SK-N-SH (cell line): Measurements from ENCODE around the gene SMARCA2. TPM values are rescaled to one million over a fixed set of nuclear protein-coding genes. Genes with fewer than 3 reads are reported as not detected.

Experiments
- CTCF ChIA-PET: fragments of 300-600, 350-600 bp; formaldehyde crosslinking; extraction: SDS; loops from one replicate; lab custom pipeline; 2021; lab: Yijun Ruan, JAX
- POLR2A ChIA-PET: fragments of 350-600 bp; sonication (Branson Sonifier 250); formaldehyde crosslinking; extraction: SDS; loops from one replicate; lab custom pipeline; 2020; ENCODE audit warnings: antibody characterized with exemption, inconsistent platforms; lab: Yijun Ruan, JAX
- DNase-seq: peaks from one replicate; pipeline ENCODE4 v3.0.0; 2012
- H2AFZ ChIP-seq: fragments of 200-600 bp; sonication (generic); 2 replicates; pipeline ENCODE4 v1.8.1; 2016; ENCODE audit warnings: antibody characterized with exemption, mild to moderate bottlenecking, low read depth
- H3F3A ChIP-seq: fragments of 200-600 bp; sonication (generic); replicated peaks from 2 replicates; pipeline ENCODE3; 2016; ENCODE audit warnings: antibody characterized with exemption, mild to moderate bottlenecking; ENCODE audit not compliant: insufficient read depth
- H3K27ac ChIP-seq, 2 experiments: fragments of 200-500 bp in 1 of 2; fragments of 200-600 bp in 1 of 2; sonication (Bioruptor generic) in 1 of 2; sonication (generic), shearing (Covaris generic) in 1 of 2; 2 replicates each; pipeline versions ENCODE4 v1.5.1 to v1.6.1; 2014 to 2016; ENCODE audit warnings: low read depth in 2 of 2, inconsistent platforms in 1 of 2, low read length in 1 of 2, mild to moderate bottlenecking in 1 of 2, mixed read lengths in 1 of 2
- H3K27me3 ChIP-seq: fragments of 200-600 bp; sonication (generic), shearing (Covaris generic); 2 replicates; pipeline ENCODE4 v1.6.1; 2016; ENCODE audit warnings: mixed run types; ENCODE audit not compliant: insufficient read depth
- H3K36me3 ChIP-seq, 2 experiments: fragments of 200-500 bp in 1 of 2; fragments of 200-600 bp in 1 of 2; sonication (Bioruptor generic) in 1 of 2; sonication (generic) in 1 of 2; replicated peaks in 1 of 2; 2 replicates each; pipeline versions ENCODE3 to v1.5.1; 2014 to 2016; ENCODE audit warnings: low read length in 1 of 2, mild to moderate bottlenecking in 1 of 2; ENCODE audit not compliant: insufficient read depth in 2 of 2, control insufficient read depth in 1 of 2
- H3K4me1 ChIP-seq, 2 experiments: fragments of 200-500 bp in 1 of 2; fragments of 200-600 bp in 1 of 2; sonication (Bioruptor generic) in 1 of 2; sonication (generic), shearing (Covaris generic) in 1 of 2; 2 replicates each; pipeline versions ENCODE4 v1.5.1 to v1.6.1; 2014 to 2016; ENCODE audit warnings: low read depth in 1 of 2, low read length in 1 of 2, mixed run types in 1 of 2; ENCODE audit not compliant: insufficient read depth in 2 of 2, control insufficient read depth in 1 of 2
- H3K4me2 ChIP-seq: fragments of 200-600 bp; sonication (generic), shearing (Covaris generic); 2 replicates; pipeline ENCODE4 v1.6.1; 2017; ENCODE audit warnings: mixed run types
- H3K4me3 ChIP-seq, 2 experiments: fragments of 200-500 bp in 1 of 2; fragments of 200-600 bp in 1 of 2; sonication (Bioruptor generic) in 1 of 2; sonication (generic), shearing (Covaris generic) in 1 of 2; 2 replicates each; pipeline versions ENCODE4 v1.5.1 to v1.8.1; 2014 to 2016; ENCODE audit warnings: low read depth in 2 of 2, inconsistent platforms in 1 of 2, low read length in 1 of 2, mild to moderate bottlenecking in 1 of 2, mixed read lengths in 1 of 2, moderate library complexity in 1 of 2
- H3K79me2 ChIP-seq: fragments of 200-600 bp; sonication (generic); 2 replicates; pipeline ENCODE4 v1.8.1; 2017; ENCODE audit warnings: mild to moderate bottlenecking; ENCODE audit not compliant: insufficient read depth
- H3K9ac ChIP-seq: fragments of 200-600 bp; sonication (generic); 2 replicates; pipeline ENCODE4 v1.6.1; 2017; ENCODE audit warnings: mixed run types
- H3K9me2 ChIP-seq: fragments of 200-600 bp; sonication (generic); 2 replicates; pipeline ENCODE4 v1.6.1; 2017; ENCODE audit warnings: mixed run types
- H3K9me3 ChIP-seq: fragments of 200-600 bp; sonication (generic); 2 replicates; pipeline ENCODE4 v1.6.1; 2017; ENCODE audit warnings: mixed run types, mild to moderate bottlenecking, moderate library complexity
- H4K20me1 ChIP-seq: fragments of 200-600 bp; sonication (generic); 2 replicates; pipeline ENCODE4 v1.6.1; 2017; ENCODE audit warnings: mild to moderate bottlenecking, mixed run types; ENCODE audit not compliant: insufficient read depth
- CTCF ChIP-seq: fragments of 200-600 bp; sonication (generic); IDR thresholded peaks from 2 replicates; pipeline ENCODE4 v1.6.1; 2017; ENCODE audit warnings: antibody characterized with exemption, mild to moderate bottlenecking, moderate library complexity
- EP300 ChIP-seq, 2 experiments: IDR thresholded peaks; 2 replicates each; pipeline versions ENCODE4 v1.4.0 to v1.6.1; 2012; ENCODE audit warnings: borderline replicate concordance in 1 of 2, low read depth in 1 of 2, low read length in 1 of 2
- FOSL2 ChIP-seq: IDR thresholded peaks from 2 replicates; pipeline ENCODE4 v1.4.0; 2012; ENCODE audit warnings: low read depth, mild to moderate bottlenecking, moderate library complexity, borderline replicate concordance
- FOXJ3 ChIP-seq: sonication (generic); formaldehyde crosslinking; IDR thresholded peaks from 2 replicates; pipeline ENCODE4 v1.5.1; 2020; ENCODE audit warnings: mild to moderate bottlenecking, missing genetic modification reagents
- FOXM1 ChIP-seq: IDR thresholded peaks from 2 replicates; pipeline ENCODE4 v1.4.0; 2012; ENCODE audit warnings: low read depth, mild to moderate bottlenecking
- GABPA ChIP-seq: IDR thresholded peaks from 2 replicates; pipeline ENCODE4 v1.4.0; 2012; ENCODE audit warnings: low read depth, mild to moderate bottlenecking
- GATA2 ChIP-seq: sonication (generic); formaldehyde crosslinking; IDR thresholded peaks from 2 replicates; pipeline ENCODE4 v1.5.0; 2020; ENCODE audit warnings: mild to moderate bottlenecking, missing genetic modification reagents
- IRF3 ChIP-seq: fragments of 150-350 bp; IDR thresholded peaks from 2 replicates; pipeline ENCODE4 v1.6.1; 2016; ENCODE audit warnings: mild to moderate bottlenecking, low read depth, low read length
- JUND ChIP-seq: IDR thresholded peaks from 2 replicates; pipeline ENCODE4 v1.4.0; 2012
- MEF2A ChIP-seq: IDR thresholded peaks from 2 replicates; pipeline ENCODE4 v1.4.0; 2012; ENCODE audit warnings: low read depth, borderline replicate concordance
- NFIC ChIP-seq: IDR thresholded peaks from 2 replicates; pipeline ENCODE4 v1.4.0; 2012; ENCODE audit warnings: borderline replicate concordance
- NRF1 ChIP-seq: IDR thresholded peaks from 2 replicates; pipeline ENCODE4 v1.6.1; 2012; ENCODE audit warnings: low read depth, mild to moderate bottlenecking, low read length
- RAD21 ChIP-seq: IDR thresholded peaks from 2 replicates; pipeline ENCODE4 v1.6.1; 2012; ENCODE audit warnings: mild to moderate bottlenecking, low read length
- REST ChIP-seq: IDR thresholded peaks from 2 replicates; pipeline ENCODE4 v1.6.1; 2012; ENCODE audit warnings: mild to moderate bottlenecking, low read depth, low read length, moderate library complexity
- RFX5 ChIP-seq: IDR thresholded peaks from 2 replicates; pipeline ENCODE4 v1.6.1; 2012; ENCODE audit warnings: mild to moderate bottlenecking, improper control_type of control experiment, low read length
- SIN3A ChIP-seq: IDR thresholded peaks from 2 replicates; pipeline ENCODE4 v1.6.1; 2012; ENCODE audit warnings: low read depth, mild to moderate bottlenecking, low read length, moderate library complexity, borderline replicate concordance
- TCF12 ChIP-seq: IDR thresholded peaks from 2 replicates; pipeline ENCODE4 v1.4.0; 2012
- TEAD4 ChIP-seq: IDR thresholded peaks from 2 replicates; pipeline ENCODE4 v1.4.0; 2012; ENCODE audit warnings: mild to moderate bottlenecking, borderline replicate concordance; ENCODE audit not compliant: insufficient read depth
- USF2 ChIP-seq: fragments of 150-350 bp; IDR thresholded peaks from 2 replicates; pipeline ENCODE4 v1.6.1; 2017; ENCODE audit warnings: antibody characterized with exemption, low read length, low read depth, borderline replicate concordance
- ZBTB33 ChIP-seq: IDR thresholded peaks from 2 replicates; pipeline ENCODE4 v1.4.0; 2012; ENCODE audit warnings: low read depth, borderline replicate concordance
- WGBS: methylation state at CpG from one replicate; pipeline ENCODE4 v1.1.6; 2017; ENCODE audit warnings: low lambda C conversion rate; 5-methylcytosine and 5-hydroxymethylcytosine counted together
- polyA plus RNA-seq, 3 experiments: library from polyadenylated mRNA; depleted of rRNA; stranded (reverse); fragments of >200 nt; gene quantifications; 2 replicates each; pipeline ENCODE4 v1.2.3, GENCODE V29; 2012

The SMARCA2 gene
- polyA plus RNA-seq, 1 of the 3 experiments (the other 2 are of a cell fraction), result 17.4 TPM

GRCh38 chr9:2166203-2166602 is 151.1 kb downstream of the SMARCA2 start:
- CTCF ChIA-PET, result interaction anchor here (1.0 to 1.7 kb wide), 4 partner anchors 13 to 567 kb away, joined by 3 to 5 read pairs (median 3); no protein-coding TSS in a partner anchor

More at GRCh38 chr9:2166203-2166602, 151.1 kb downstream of the SMARCA2 start:
- Histone ChIP-seq H3K79me2 (no peaks in the 10 kb centered on the region), H3K4me1 (peaks cover 0 to 3% of the 10 kb centered on the region in 2 experiments; a peak in 1 of 4 replicates), H3K4me2 (no peak overlapping the region), H3K36me3 (peaks cover 3 to 5% of the 10 kb centered on the region in 2 experiments), H3K27ac (no peak overlapping the region), H3K9ac (no peak overlapping the region), H3K9me2 (no peaks in the 10 kb centered on the region), H3F3A (no peaks in the 10 kb centered on the region), H3K27me3 (no peaks in the 10 kb centered on the region), H2AFZ (no peak overlapping the region), H3K9me3 (no peaks in the 10 kb centered on the region), H3K4me3 (no peak overlapping the region), H4K20me1 (no peaks in the 10 kb centered on the region)
- POLR2A ChIA-PET, result no interaction called here
- WGBS, result 100% methylated on average over 1 of the region's 1 CpG
- no peak for TF ChIP-seq RFX5
- TF ChIP-seq NRF1, result no peak
- TF ChIP-seq FOXJ3, result no peak
- no peak for TF ChIP-seq EP300 (IDR thresholded peaks at IDR 0.05; ENCODE audit: borderline replicate concordance in 1 of 2, low read depth in 1 of 2, low read length in 1 of 2)
- TF ChIP-seq NFIC, result no peak
- no peak for TF ChIP-seq ZBTB33
- no peak for TF ChIP-seq SIN3A
- TF ChIP-seq JUND, result no peak
- no peak for TF ChIP-seq FOXM1
- TF ChIP-seq GATA2 (CRISPR knock-in tag), result no peak
- no peak for TF ChIP-seq MEF2A
- no peak for TF ChIP-seq TCF12
- no peak for TF ChIP-seq RAD21
- TF ChIP-seq IRF3, result no peak
- no peak for TF ChIP-seq REST
- TF ChIP-seq TEAD4, result no peak
- TF ChIP-seq USF2, result no peak
- TF ChIP-seq FOSL2, result no peak
- no peak for TF ChIP-seq GABPA
- TF ChIP-seq CTCF, result no peak
- DNase-seq, result no peak
